NCI-H2029 (cell line): ENCODE results near the gene MAGEB4.

Source experiments
- DNase-seq: peaks from one replicate; lab custom pipeline; 2025; lab: John Stamatoyannopoulos, UW

Gene MAGEB4

DNA sequence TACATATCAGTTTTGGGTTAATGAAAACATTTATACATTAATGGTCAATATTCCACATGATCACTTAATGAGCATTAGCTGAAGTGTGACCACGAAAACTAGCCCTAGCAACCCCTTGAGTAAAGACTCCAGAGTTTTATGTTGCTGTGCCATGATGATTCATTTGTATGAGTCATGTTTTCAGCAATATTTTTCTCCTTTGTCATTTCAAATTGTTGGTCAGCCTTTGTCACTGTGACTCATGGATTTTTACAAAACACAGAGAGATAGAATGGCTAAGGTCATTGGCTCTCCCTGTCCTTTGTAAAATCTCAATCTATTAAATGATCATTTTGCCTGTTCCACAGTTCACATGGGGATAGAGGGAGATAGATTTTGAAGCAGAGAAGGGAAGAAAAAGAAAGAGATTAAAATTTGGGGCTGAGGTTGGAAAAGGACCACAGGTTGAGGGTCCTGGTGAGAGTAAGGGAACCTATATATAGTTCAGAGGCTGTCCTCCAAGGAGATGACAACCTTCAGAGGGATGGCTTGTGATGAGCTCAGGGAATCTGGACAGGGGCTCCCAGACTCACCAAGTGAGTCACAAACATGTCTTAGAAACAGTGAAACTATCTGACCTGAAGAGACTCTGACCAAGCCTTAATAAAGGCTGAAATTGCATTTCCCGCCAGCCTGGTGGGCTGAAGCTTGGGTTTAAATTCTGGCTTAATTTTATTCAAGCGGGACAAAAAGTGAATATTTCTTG is 41.8 kb downstream of the MAGEB4 start:
- no peak for DNase-seq
